Upper lobe of left lung (tissue), 4 donors: ENCODE measurements around the gene S1PR3.

Experiments
- CTCF ChIP-seq, 6 experiments: fragments of 450-650 bp in 4 of 6; fragments of 200-600 bp in 2 of 6; sonication (generic) in 2 of 6; IDR thresholded peaks; one replicate each; pipeline ENCODE4 v1.5.1; 2016 to 2019; ENCODE audit warnings: antibody characterized with exemption in 6 of 6
- POLR2A ChIP-seq, 4 donors: fragments of 450-650 bp; IDR thresholded peaks; one replicate each; pipeline ENCODE4 v1.5.1; 2016 to 2017; ENCODE audit warnings: antibody characterized with exemption in 4 of 4, mild to moderate bottlenecking in 2 of 4
- POLR2AphosphoS5 ChIP-seq, 2 donors: sonication (generic); formaldehyde crosslinking; IDR thresholded peaks; one replicate each; pipeline ENCODE4 v1.5.1; 2017; ENCODE audit warnings: antibody characterized with exemption in 2 of 2

GRCh38 chr9:88993871-88994460, 2.7 kb downstream of the S1PR3 start:
- TF ChIP-seq CTCF (IDR thresholded peaks at IDR 0.05) = no peak
- no peak for TF ChIP-seq POLR2AphosphoS5 (IDR thresholded peaks at IDR 0.05)
- TF ChIP-seq POLR2A (IDR thresholded peaks at IDR 0.05) = no peak
